ENCODE measurements around the gene ZNF521.

ZNF521 gene

GRCh38 chr18:25335062-25335461 is 16.9 kb downstream of the ZNF521 start:
- DNase-seq, result no peak

GRCh38 chr18:25334588-25334987 is 17.4 kb downstream of the ZNF521 start:
- no peak for DNase-seq

GRCh38 chr18:25332002-25332401 is 20.0 kb downstream of the ZNF521 start:
- DNase-seq, result no peak

- no peak for DNase-seq
These were observed 22.2 kb downstream of the ZNF521 start for GRCh38 chr18:25329783-25330182.

GRCh38 chr18:25327584-25327983 is 24.4 kb downstream of the ZNF521 start:
- no peak for DNase-seq

- no peak for DNase-seq
These were observed 25.5 kb downstream of the ZNF521 start for GRCh38 chr18:25326361-25326952.

GRCh38 chr18:25322806-25323205 is 29.2 kb downstream of the ZNF521 start:
- DNase-seq, result no peak

- DNase-seq, result no peak
These were observed 35.5 kb downstream of the ZNF521 start for GRCh38 chr18:25316381-25317018.

GRCh38 chr18:25314838-25315190 is 37.2 kb downstream of the ZNF521 start:
- DNase-seq, result no peak

- no peak for DNase-seq
These were observed 37.7 kb downstream of the ZNF521 start for GRCh38 chr18:25314151-25314837.

- DNase-seq, result no peak
These were observed 38.7 kb downstream of the ZNF521 start for GRCh38 chr18:25313268-25313667.

- DNase-seq, result peak; percentile 33
These were observed 41.9 kb downstream of the ZNF521 start for GRCh38 chr18:25310045-25310444.

- no peak for DNase-seq
These were observed 43.6 kb downstream of the ZNF521 start for GRCh38 chr18:25308381-25308780.

- no peak for DNase-seq
These were observed 44.8 kb downstream of the ZNF521 start for GRCh38 chr18:25307192-25307591.

GRCh38 chr18:25306671-25307070 is 45.3 kb downstream of the ZNF521 start:
- DNase-seq, result no peak

GRCh38 chr18:25305584-25305983 is 46.4 kb downstream of the ZNF521 start:
- no peak for DNase-seq

- no peak for DNase-seq
These were observed 51.5 kb downstream of the ZNF521 start for GRCh38 chr18:25300492-25300891.

GRCh38 chr18:25299426-25300300 is 52.3 kb downstream of the ZNF521 start:
- DNase-seq, result no peak

GRCh38 chr18:25298853-25299274 is 53.1 kb downstream of the ZNF521 start:
- DNase-seq, result no peak

- DNase-seq, result no peak
These were observed 56.3 kb downstream of the ZNF521 start for GRCh38 chr18:25295624-25296138.

GRCh38 chr18:25291150-25291549 is 60.8 kb downstream of the ZNF521 start:
- no peak for DNase-seq

GRCh38 chr18:25289001-25289631 is 62.9 kb downstream of the ZNF521 start:
- DNase-seq, result no peak
